ENCODE data around the gene SRSF11. TPM values are rescaled to one million over a fixed set of nuclear protein-coding genes. Genes with fewer than 3 reads are reported as not detected.
"Not testable (repeated sequence)": the region's sequence is repeated elsewhere in the genome, so short reads cannot be mapped to it uniquely, and the experiment has no call there.

Gene SRSF11, protein sequence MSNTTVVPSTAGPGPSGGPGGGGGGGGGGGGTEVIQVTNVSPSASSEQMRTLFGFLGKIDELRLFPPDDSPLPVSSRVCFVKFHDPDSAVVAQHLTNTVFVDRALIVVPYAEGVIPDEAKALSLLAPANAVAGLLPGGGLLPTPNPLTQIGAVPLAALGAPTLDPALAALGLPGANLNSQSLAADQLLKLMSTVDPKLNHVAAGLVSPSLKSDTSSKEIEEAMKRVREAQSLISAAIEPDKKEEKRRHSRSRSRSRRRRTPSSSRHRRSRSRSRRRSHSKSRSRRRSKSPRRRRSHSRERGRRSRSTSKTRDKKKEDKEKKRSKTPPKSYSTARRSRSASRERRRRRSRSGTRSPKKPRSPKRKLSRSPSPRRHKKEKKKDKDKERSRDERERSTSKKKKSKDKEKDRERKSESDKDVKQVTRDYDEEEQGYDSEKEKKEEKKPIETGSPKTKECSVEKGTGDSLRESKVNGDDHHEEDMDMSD
- total RNA-seq (135 TPM), polyA plus RNA-seq (ENCODE audit: insufficient read depth, low read depth, low replicate concordance) (58.9 TPM)
- long read RNA-seq, donor 1, full-length matches to known transcripts, result 18 of 86 reads
- long read RNA-seq, donor 1, partial matches to known transcripts, result 68 of 86 reads
- long read RNA-seq, donor 1, other reads (novel, unspliced or antisense), result 0 of 86 reads
- long read RNA-seq, donor 2, full-length matches to known transcripts, result 26 of 161 reads
- long read RNA-seq, donor 2, partial matches to known transcripts, result 135 of 161 reads
- long read RNA-seq, donor 2, other reads (novel, unspliced or antisense), result 0 of 161 reads
- long read RNA-seq, donor 3, full-length matches to known transcripts, result 38 of 220 reads
- long read RNA-seq, donor 3, partial matches to known transcripts, result 174 of 220 reads
- long read RNA-seq, donor 3, other reads (novel, unspliced or antisense), result 8 of 220 reads
- long read RNA-seq, donor 4, full-length matches to known transcripts, result 20 of 101 reads
- long read RNA-seq, donor 4, partial matches to known transcripts, result 81 of 101 reads
- long read RNA-seq, donor 4, other reads (novel, unspliced or antisense), result 0 of 101 reads
- long read RNA-seq, donor 5, partial matches to known transcripts, result 0 of 3 reads
- long read RNA-seq, donor 5, other reads (novel, unspliced or antisense), result 0 of 3 reads
- long read RNA-seq, donor 6, full-length matches to known transcripts, result 16 of 98 reads
- long read RNA-seq, donor 6, partial matches to known transcripts, result 82 of 98 reads
- long read RNA-seq, donor 6, other reads (novel, unspliced or antisense), result 0 of 98 reads
- long read RNA-seq, donor 7, partial matches to known transcripts, result 81 of 120 reads
- long read RNA-seq, donor 7, other reads (novel, unspliced or antisense), result 35 of 120 reads
- long read RNA-seq, donor 8, full-length matches to known transcripts, result 18 of 83 reads
- long read RNA-seq, donor 8, partial matches to known transcripts, result 65 of 83 reads
- long read RNA-seq, donor 8, other reads (novel, unspliced or antisense), result 0 of 83 reads
- long read RNA-seq, donor 9, full-length matches to known transcripts, result 4 of 4 reads
- long read RNA-seq, donor 9, partial matches to known transcripts, result 0 of 4 reads
- long read RNA-seq, donor 9, other reads (novel, unspliced or antisense), result 0 of 4 reads
- long read RNA-seq, donor 10, full-length matches to known transcripts, result 41 of 162 reads
- long read RNA-seq, donor 10, partial matches to known transcripts, result 121 of 162 reads
- long read RNA-seq, donor 10, other reads (novel, unspliced or antisense), result 0 of 162 reads

DNA sequence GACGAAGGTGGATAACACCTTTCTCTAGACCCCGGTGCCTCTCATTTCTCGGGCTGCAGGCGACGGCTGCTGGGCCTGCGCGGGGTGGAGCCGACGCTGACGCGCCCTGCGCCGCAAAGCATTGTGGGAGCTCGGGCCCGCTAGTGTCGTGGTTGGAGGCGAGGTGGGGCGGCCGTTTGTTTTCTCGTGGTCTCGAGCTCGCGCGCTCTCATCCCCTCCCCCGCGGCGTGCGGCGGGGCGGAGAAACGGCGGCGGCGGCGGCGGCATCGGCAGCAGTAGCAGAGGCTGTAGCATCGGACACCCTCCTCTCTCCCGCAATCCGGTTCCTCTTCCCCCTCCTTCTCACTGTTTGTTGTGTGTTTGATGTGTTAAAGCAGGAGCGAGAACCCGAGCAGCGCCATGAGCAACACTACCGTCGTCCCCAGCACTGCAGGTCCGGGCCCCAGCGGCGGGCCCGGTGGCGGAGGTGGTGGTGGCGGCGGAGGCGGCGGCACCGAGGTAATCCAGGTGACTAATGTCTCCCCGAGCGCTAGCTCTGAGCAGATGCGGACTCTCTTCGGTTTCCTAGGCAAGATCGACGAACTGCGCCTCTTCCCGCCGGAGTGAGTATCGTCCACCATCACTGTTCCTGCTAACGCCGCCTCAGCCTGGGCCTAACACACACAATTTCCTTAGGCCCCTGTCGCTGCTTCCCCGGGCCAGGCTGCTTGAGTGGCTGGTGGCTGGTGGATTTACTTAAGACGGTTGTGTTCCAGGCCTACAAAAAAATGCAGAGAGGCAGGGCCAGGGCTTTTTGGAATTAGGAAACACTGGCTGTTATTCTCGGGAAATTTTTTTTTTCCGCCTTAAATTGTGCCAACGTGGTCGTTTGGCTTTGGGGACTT lies at the start of gene SRSF11:
Gene SRSF11 (plus strand): TSS at position 143 of the 884 bp plus-strand sequence. CDS start 257 bp downstream, at position 400.
- Histone ChIP-seq H3K9ac (ENCODE audit: low read length in 3 of 3) (peak within 1 kb of the TSS; percentile 71 to 85 (median 83)), H3K36me3 (ENCODE audit: control insufficient read depth in 2 of 3, insufficient read depth in 3 of 3, low read length in 3 of 3) (peaks cover 3 to 11% (median 4%) of the 10 kb centered on the region in 3 donors), H3K27me3 (ENCODE audit: control insufficient read depth, insufficient read depth, low read length) (no peaks in the 10 kb centered on the region), H3K27ac (ENCODE audit: low read depth in 2 of 2, low read length in 2 of 2) (peak within 1 kb of the TSS; percentile 92 to 95), H3K9me3 (ENCODE audit: control insufficient read depth in 2 of 3, insufficient read depth in 1 of 3, low read length in 3 of 3) (no peaks in the 10 kb centered on the region), H3K4me1 (ENCODE audit: control insufficient read depth in 2 of 3, insufficient read depth in 2 of 3, low read depth in 1 of 3, low read length in 3 of 3) (peaks cover 5 to 27% (median 6%) of the 10 kb centered on the region in 3 donors), H3K4me3 (ENCODE audit: low read length in 3 of 3) (peak within 1 kb of the TSS; percentile 86 to 88 (median 87))
- TF ChIP-seq, protein P1, sequence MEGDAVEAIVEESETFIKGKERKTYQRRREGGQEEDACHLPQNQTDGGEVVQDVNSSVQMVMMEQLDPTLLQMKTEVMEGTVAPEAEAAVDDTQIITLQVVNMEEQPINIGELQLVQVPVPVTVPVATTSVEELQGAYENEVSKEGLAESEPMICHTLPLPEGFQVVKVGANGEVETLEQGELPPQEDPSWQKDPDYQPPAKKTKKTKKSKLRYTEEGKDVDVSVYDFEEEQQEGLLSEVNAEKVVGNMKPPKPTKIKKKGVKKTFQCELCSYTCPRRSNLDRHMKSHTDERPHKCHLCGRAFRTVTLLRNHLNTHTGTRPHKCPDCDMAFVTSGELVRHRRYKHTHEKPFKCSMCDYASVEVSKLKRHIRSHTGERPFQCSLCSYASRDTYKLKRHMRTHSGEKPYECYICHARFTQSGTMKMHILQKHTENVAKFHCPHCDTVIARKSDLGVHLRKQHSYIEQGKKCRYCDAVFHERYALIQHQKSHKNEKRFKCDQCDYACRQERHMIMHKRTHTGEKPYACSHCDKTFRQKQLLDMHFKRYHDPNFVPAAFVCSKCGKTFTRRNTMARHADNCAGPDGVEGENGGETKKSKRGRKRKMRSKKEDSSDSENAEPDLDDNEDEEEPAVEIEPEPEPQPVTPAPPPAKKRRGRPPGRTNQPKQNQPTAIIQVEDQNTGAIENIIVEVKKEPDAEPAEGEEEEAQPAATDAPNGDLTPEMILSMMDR (IDR thresholded peaks at IDR 0.05; ENCODE audit: borderline replicate concordance, extremely low read depth, insufficient read depth), result peak; percentile 15
- DNase-seq (peak; percentile 97 to 98 (median 98)), FAIRE-seq (no peak)
- intact Hi-C loops (cut with DNase I), result no loop called here

DNA sequence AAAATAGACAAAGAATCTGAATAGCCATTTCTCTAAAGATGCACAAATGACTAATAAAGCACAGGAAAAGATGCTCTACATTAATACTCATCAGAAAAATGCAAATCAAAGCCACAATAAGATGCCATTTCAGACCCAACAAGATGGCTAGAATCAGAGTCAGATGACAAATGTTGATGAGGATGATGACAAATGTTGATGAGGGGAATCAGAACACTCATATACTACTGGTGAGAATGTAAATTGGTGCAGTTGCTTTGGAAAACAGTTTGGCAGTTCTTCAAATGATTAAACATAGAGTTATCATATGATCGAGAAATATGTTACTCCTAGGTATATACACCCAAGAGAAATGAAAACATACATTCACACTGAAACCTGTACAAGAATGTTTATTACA lies 49.7 kb upstream of the SRSF11 start:
- H3K36me3 ChIP-seq (ENCODE audit: control insufficient read depth in 2 of 3, insufficient read depth in 3 of 3, low read length in 3 of 3), result peaks cover 0 to 5% (median 0%) of the 10 kb centered on the region in 3 donors
- no peak for FAIRE-seq
- H3K27ac ChIP-seq (ENCODE audit: low read depth in 2 of 2, low read length in 2 of 2), result no peak overlapping the region
- H3K27me3 ChIP-seq (ENCODE audit: control insufficient read depth, insufficient read depth, low read length), result no peaks in the 10 kb centered on the region
- H3K9me3 ChIP-seq (ENCODE audit: control insufficient read depth in 2 of 3, insufficient read depth in 1 of 3, low read length in 3 of 3), result no peaks in the 10 kb centered on the region
- H3K4me1 ChIP-seq (ENCODE audit: control insufficient read depth in 2 of 3, insufficient read depth in 2 of 3, low read depth in 1 of 3, low read length in 3 of 3), result no peaks in the 10 kb centered on the region
- intact Hi-C loops (cut with DNase I), result no loop called here
- TF ChIP-seq, protein P1 (IDR thresholded peaks at IDR 0.05; ENCODE audit: borderline replicate concordance, extremely low read depth, insufficient read depth), result no peak
- H3K9ac ChIP-seq (ENCODE audit: low read length in 3 of 3), result no peak overlapping the region
- no peak overlapping the region for H3K4me3 ChIP-seq (ENCODE audit: low read length in 3 of 3)
- DNase-seq, result no peak

DNA sequence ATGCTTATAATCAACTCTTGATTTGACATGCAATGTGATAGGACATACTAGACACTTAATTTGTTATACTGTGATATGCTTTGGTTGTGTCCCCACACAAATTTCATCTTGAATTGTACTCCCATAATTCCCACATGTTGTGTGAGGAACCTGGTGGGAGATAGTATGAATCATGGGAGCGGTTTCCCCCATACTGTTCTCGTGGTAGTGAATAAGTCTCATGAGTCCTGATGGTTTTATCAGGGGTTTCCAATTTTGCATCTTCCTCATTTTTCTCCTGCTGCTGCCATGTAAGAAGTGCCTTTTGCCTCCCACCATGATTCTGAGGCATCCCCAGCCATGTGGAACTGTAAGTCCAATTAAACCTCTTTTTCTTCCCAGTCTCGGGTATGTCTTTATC lies 36.0 kb upstream of the SRSF11 start:
- intact Hi-C loops (cut with DNase I); DNase-seq; H3K9me3 ChIP-seq (ENCODE audit: control insufficient read depth in 2 of 3, insufficient read depth in 1 of 3, low read length in 3 of 3); H3K9ac ChIP-seq (ENCODE audit: low read length in 3 of 3); H3K36me3 ChIP-seq (ENCODE audit: control insufficient read depth in 2 of 3, insufficient read depth in 3 of 3, low read length in 3 of 3); FAIRE-seq; H3K4me1 ChIP-seq (ENCODE audit: control insufficient read depth in 2 of 3, insufficient read depth in 2 of 3, low read depth in 1 of 3, low read length in 3 of 3); H3K4me3 ChIP-seq (ENCODE audit: low read length in 3 of 3); H3K27ac ChIP-seq (ENCODE audit: low read depth in 2 of 2, low read length in 2 of 2); H3K27me3 ChIP-seq (ENCODE audit: control insufficient read depth, insufficient read depth, low read length): not testable (repeated sequence)

Measured in kidney (tissue), 22 donors.